ENCODE results near the gene PARD6G. TPM values are rescaled to one million over a fixed set of nuclear protein-coding genes. Genes with fewer than 3 reads are reported as not detected.

PARD6G gene
- total RNA-seq, 2 experiments from 2014 or later, result 0.47 to 1.0 TPM

DNA sequence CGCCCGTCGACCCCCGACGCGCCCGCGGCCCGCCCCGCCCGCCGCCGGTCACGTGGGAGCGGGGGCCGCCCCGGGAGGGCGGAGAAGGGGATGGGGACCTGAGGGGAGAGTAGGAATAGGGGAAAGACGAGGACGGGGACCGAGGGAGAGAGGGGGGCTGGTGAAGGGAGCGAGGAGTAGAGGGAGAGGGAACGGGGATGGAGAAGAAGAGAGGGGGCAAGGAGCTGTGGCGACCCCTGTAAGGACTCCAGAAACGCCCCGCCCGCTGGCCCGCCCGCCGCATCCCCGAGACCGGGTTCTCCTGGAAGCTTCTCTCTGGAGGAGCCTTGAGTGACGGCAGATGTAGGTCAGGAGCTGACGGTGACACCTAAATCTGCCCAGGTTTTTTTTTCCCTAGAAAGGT, 137.6 kb downstream of the PARD6G start:
- ATAC-seq (ENCODE audit: low read depth) (peak; percentile 34), DNase-seq (peak; percentile 69)
- H3K9me3 Mint-ChIP-seq, result no peaks in the 10 kb centered on the region
- H3K4me1 Mint-ChIP-seq, result peaks cover 29% of the 10 kb centered on the region
- H3K4me3 Mint-ChIP-seq, result peak overlapping the region; percentile 75
- POLR2A ChIA-PET, result interaction anchor here (0.6 to 0.9 kb wide), 2 partner anchors 19 to 76 kb away, joined by 3 to 4 read pairs; partner anchors contain the start of gene RBFA
- H3K27ac Mint-ChIP-seq, result peak overlapping the region; percentile 91
- H3K27me3 Mint-ChIP-seq, result no peaks in the 10 kb centered on the region
- H3K36me3 Mint-ChIP-seq, result peaks cover 17% of the 10 kb centered on the region

DNA sequence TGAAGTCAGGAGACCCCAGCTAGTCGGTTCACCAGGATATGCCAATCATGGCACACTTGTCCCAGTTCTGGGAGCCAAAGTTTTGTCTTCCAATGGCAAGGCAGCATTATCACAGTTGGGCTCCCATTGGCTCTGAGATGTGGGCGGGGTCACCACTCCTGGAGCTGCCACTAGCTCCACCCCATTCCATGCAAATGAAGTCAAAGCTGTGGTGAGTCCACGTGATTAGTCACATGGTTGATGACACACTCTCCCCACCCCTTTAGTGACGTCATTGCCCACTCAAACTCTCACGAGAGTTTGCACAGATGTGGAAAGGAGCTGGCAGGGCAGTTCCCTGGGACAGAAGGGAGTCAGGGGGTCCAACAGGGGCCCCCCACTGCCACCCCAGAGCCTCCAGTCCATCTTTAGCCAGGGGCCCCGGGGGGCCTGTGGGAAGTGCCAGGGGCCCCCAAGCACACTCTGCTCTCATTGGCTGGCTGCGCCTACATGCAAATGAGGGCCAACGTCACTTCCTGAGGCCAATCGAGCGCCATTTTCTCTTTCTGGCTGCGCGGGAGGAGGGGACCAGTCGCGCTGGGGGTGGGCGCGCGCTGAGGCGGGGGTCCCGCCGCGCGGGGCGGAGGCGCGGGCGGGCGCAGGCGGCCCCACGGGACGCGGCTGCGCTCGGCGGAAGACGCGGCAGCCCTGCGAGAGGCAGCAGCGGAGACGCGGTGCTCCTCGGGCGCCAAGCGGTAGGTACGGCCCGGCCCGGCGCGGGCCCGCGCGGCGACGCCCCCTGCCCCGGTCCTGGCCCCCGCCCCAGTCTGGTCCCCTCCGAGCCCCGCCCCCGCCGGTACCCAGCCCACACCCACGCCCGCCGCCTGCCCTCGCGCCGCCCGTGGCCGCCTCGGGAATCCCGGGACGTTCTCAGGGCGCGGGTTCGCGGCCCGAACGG, 138.3 kb downstream of the PARD6G start, which contains the start of gene ADNP2:
Gene ADNP2, plus strand, starts transcription at position 524 of the 937 bp plus-strand sequence. CDS start 8,281 bp downstream, outside the sequence.
- ATAC-seq (ENCODE audit: low read depth) (peak; percentile 88), DNase-seq (peak; percentile 83)
- Mint-ChIP-seq H3K27ac (peak within 1 kb of the TSS; percentile 91), H3K27me3 (peaks cover 2% of the 10 kb centered on the region), H3K4me3 (peak within 1 kb of the TSS; percentile 77), H3K4me1 (peaks cover 25% of the 10 kb centered on the region), H3K36me3 (peaks cover 16% of the 10 kb centered on the region), H3K9me3 (no peaks in the 10 kb centered on the region)
- POLR2A ChIA-PET, result interaction anchor here (0.9 to 1.3 kb wide), 2 partner anchors 75 kb away, joined by 4 to 8 read pairs; partner anchors contain the start of gene RBFA

DNA sequence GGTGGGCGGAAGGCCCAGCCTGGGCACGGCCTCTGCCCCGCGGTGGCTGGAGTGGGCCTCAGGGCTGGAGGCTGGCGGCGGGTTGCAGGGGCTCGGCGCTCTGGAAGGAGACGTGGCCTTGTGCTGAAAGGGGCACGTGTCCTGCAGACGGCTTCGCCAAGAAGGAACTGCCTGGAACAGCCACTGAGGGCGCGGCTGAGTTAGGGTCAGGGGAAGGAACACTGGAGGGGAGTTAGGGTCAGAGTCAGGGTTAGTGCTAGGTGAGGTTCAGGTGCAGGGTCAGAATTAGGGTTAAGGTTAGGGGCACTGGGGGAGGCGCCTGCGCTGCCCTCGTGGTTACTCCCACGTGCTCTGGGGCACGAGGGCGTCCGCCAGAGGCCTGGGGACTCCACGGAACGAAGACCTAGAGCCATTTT, 139.2 kb downstream of the PARD6G start:
- POLR2A ChIA-PET, result interaction anchor here (1.3 kb wide), 1 partner anchor 74 kb away, joined by 8 read pairs; the partner anchor contains the start of gene RBFA
- H3K27me3 Mint-ChIP-seq, result peaks cover 2% of the 10 kb centered on the region
- no peaks in the 10 kb centered on the region for H3K9me3 Mint-ChIP-seq
- H3K36me3 Mint-ChIP-seq, result peaks cover 11% of the 10 kb centered on the region
- H3K4me1 Mint-ChIP-seq, result peaks cover 22% of the 10 kb centered on the region
- DNase-seq (peak; percentile 32), ATAC-seq (ENCODE audit: low read depth) (no peak)
- H3K27ac Mint-ChIP-seq, result no peak overlapping the region
- H3K4me3 Mint-ChIP-seq, result no peak overlapping the region

DNA sequence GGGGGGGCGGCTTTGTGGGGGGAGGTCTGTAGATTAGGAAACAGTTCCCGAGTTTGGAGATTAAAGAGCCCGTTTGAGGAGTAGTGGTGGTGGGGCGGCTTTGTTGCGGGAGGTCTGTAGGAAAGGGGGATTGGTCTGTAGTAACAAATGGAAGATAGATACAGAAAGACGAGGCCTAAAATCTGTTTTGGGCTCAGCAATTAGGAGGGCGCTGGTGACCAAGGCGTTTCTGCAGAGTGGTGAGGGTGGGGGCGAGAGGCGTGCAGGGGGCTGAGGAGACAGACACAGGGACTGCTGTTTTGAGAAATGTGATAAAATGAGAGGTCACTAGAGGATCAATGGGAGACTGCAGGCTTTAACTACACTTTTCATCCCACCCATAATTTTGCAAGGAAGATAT, 139.9 kb downstream of the PARD6G start:
- H3K27me3 Mint-ChIP-seq, result peaks cover 2% of the 10 kb centered on the region
- no peak for DNase-seq

More for the DNA sequence above, 139.9 kb downstream of the PARD6G start:
- H3K27ac Mint-ChIP-seq, result no peak overlapping the region
- POLR2A ChIA-PET, result no interaction called here
- no peaks in the 10 kb centered on the region for H3K9me3 Mint-ChIP-seq
- H3K4me3 Mint-ChIP-seq, result no peak overlapping the region
- ATAC-seq (ENCODE audit: low read depth), result no peak
- H3K4me1 Mint-ChIP-seq, result peaks cover 17% of the 10 kb centered on the region
- peaks cover 7% of the 10 kb centered on the region for H3K36me3 Mint-ChIP-seq

Other genes with a start within 250 kb of the PARD6G start
- gene RBFA, start 213.1 kb downstream of the PARD6G start, total RNA-seq, result 10 to 100 TPM; 21.2 to 22.1 TPM
- 10 to 100 TPM; 23.2 to 24.4 TPM for gene ADNP2, start 138.3 kb downstream of the PARD6G start, total RNA-seq